Epithelial cell of proximal tubule (primary cell): ENCODE data around the gene DCPS. TPM values are rescaled to one million over a fixed set of nuclear protein-coding genes. Genes with fewer than 3 reads are reported as not detected.
"Not testable (repeated sequence)": the region's sequence is repeated elsewhere in the genome, so short reads cannot be mapped to it uniquely, and the experiment has no call there.

Experiments
- DNase-seq: peaks from one replicate; pipeline ENCODE4 v3.0.0-alpha.2; 2011; ENCODE audit warnings: low read depth
- H3K4me3 ChIP-seq: 2 replicates; pipeline ENCODE4 v1.5.1; 2011; ENCODE audit warnings: low read depth, mild to moderate bottlenecking, low read length
- total RNA-seq: library from RNA; depleted of rRNA; stranded (reverse); fragments of >200 nt; gene quantifications from 2 replicates; pipeline ENCODE4 v1.2.3, GENCODE V29; 2015
- TF ChIP-seq, protein P1 (sequence below): conservative IDR thresholded peaks from 2 replicates; pipeline ENCODE4 v1.5.1; 2012; ENCODE audit warnings: low read depth, mild to moderate bottlenecking, low read length

Gene DCPS, protein sequence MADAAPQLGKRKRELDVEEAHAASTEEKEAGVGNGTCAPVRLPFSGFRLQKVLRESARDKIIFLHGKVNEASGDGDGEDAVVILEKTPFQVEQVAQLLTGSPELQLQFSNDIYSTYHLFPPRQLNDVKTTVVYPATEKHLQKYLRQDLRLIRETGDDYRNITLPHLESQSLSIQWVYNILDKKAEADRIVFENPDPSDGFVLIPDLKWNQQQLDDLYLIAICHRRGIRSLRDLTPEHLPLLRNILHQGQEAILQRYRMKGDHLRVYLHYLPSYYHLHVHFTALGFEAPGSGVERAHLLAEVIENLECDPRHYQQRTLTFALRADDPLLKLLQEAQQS
- total RNA-seq, result 17.2 and 24.1 TPM in 2 replicates

DNA sequence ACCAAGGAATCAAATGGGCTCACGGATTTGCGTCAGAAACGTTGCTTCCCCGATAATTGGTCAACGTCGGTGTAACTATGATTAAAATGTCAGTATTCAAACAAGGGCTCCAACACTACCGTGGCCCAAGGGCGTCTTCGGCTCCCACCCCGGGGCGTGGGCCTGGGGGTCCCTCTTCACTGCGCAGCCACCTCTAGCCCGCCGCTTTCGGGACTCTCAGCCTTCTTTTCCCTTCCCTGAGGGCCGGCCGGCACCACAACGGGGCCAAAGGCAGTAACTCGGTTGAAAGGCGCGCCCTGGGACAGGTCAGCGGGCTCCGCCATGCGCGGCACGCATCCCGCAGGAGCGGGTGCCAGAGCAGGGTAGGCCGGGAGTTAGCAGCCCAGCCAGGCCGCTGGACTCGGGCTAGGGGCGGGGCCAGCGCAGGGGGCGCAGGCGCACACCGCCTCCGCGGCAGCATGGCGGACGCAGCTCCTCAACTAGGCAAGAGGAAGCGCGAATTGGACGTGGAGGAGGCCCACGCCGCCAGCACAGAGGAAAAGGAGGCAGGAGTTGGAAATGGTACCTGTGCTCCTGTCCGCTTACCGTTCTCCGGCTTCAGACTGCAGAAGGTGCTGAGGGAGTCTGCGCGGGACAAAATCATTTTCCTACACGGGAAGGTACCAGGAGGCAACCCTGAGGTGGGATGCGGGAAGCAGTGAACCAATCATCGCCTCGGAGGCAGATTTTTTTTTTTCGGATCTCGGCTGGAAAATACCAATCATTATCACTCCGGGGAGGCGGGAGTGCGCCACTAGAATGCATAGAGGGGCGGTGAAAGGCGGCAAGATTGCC is at the start of gene DCPS:
DCPS (plus strand) TSS at position 438 of the 834 bp plus-strand sequence; CDS start at position 459, 21 bp downstream.
- no peak for DNase-seq
- H3K4me3 ChIP-seq, result peak within 1 kb of the TSS; percentile 73
- TF ChIP-seq, protein P1, sequence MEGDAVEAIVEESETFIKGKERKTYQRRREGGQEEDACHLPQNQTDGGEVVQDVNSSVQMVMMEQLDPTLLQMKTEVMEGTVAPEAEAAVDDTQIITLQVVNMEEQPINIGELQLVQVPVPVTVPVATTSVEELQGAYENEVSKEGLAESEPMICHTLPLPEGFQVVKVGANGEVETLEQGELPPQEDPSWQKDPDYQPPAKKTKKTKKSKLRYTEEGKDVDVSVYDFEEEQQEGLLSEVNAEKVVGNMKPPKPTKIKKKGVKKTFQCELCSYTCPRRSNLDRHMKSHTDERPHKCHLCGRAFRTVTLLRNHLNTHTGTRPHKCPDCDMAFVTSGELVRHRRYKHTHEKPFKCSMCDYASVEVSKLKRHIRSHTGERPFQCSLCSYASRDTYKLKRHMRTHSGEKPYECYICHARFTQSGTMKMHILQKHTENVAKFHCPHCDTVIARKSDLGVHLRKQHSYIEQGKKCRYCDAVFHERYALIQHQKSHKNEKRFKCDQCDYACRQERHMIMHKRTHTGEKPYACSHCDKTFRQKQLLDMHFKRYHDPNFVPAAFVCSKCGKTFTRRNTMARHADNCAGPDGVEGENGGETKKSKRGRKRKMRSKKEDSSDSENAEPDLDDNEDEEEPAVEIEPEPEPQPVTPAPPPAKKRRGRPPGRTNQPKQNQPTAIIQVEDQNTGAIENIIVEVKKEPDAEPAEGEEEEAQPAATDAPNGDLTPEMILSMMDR, result no peak

DNA sequence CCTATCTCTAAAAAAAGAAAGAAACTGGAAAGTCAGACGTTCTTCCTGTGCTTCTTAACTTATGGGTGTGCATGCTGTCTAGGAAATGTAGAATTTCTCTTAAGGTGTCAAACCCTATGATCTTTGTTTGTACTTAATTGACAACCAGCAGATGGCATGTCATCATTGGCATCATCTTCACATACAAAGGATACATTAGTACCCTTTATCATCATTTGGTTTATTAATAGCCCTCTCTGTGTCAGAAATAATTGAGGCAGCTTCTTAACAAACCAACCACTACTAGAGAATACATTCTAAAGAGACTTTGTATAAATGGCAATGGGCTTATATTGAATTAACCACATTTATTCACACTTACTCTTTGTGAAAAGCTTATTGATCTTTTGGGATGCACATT is 49.0 kb upstream of the DCPS start:
- TF ChIP-seq, protein P1, result no peak
- no peak for DNase-seq
- H3K4me3 ChIP-seq, result no peak overlapping the region

DNA sequence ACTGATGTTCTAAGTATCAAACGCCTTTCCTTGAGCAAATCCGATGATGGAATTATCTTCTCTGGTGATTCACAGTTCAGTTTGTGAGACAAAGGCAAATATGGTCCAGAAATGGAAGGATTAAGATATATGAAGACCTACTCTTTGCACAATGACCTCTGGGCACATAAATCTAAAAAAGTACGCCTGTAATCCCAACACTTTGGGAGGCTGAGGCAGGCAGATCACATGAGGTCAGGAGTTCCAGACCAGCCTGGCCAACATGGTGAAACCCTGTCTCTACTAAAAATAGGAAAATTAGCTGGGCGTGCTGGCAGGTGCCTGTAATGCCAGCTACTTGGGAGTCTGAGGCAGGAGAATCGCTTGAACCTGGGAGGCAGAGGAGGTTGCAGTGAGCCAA is 48.4 kb upstream of the DCPS start:
- DNase-seq, H3K4me3 ChIP-seq: not testable (repeated sequence)

DNA sequence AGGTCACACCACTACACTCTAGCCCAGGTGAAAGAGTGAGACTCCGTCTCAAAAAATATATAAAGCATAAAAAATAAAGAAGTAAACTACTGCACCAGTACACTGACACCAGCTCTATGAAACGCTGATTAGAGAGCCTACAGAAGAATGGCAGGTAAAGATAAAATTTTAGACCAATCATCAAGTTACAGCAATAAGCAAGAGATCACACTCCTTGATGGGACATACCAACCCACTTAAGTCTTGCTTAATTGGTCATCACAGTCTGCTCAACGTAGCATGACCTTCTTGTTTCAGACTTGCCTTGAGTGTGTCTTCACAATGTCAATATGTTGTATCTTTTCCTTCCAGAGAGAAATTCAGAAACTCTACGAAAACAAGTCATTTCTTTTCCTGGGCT is 47.6 kb upstream of the DCPS start:
- TF ChIP-seq, protein P1, result no peak
- no peak for DNase-seq
- no peak overlapping the region for H3K4me3 ChIP-seq

DNA sequence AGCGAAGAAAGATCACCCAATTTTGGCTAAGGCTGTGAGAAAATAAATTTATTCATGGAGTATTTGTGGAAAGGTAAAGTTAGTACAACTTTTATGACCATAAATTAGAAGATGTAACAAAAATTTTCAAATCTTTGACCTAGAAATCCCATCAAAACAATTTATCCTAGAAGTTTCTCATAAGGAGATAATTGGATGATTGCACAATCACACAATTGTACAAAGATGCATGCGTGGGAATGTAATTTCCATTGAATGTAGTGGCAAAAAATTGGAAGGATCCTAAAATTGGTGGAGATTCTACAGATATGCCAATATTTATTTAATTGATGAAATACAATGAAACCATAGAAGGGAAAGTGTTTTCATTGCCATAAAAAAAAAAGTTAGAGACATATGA is 46.7 kb upstream of the DCPS start:
- no peak overlapping the region for H3K4me3 ChIP-seq
- no peak for DNase-seq

DNA sequence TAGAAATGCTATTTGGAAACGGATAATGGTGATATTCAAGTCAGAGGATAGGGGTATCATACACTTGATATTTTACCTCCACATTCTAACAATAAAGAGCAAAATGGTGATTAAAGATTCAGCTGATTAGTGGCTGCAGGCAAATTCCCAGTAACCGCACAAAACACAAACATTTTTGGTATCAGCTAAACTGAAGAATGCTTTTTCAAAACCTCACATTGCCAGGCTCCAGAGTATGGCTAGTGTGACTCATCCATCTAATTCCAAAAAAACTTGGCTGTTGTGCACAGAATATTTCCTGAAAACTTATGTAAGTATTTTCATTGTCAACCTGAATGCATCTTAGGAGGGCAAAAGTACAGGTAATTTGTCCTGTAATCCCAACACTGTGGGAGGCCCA is 46.1 kb upstream of the DCPS start:
- no peak overlapping the region for H3K4me3 ChIP-seq
- TF ChIP-seq, protein P1, result no peak
- DNase-seq, result no peak

More for the DNA sequence above, 46.7 kb upstream of the DCPS start:
- TF ChIP-seq, protein P1, result no peak

DNA sequence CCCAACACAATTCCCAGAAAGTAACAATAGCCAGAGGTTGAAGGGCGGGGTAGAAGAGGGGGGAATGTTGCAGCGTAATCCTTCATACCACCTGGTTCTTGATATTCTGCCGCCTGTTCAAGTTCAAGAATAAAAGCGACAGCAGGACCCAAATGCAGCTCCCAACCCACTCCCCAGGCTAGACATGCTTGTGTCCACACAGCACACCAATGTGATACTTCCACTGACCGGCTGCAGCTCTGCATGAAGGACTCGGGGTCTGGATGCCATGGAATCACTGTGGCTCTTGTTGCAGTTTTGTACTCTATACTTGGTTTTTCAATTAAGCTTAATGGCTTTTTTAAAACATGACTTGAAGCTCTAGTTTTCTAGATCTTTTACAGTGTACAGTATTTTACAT is 41.6 kb upstream of the DCPS start:
- H3K4me3 ChIP-seq, result no peak overlapping the region
- TF ChIP-seq, protein P1, result no peak
- DNase-seq, result no peak
